Breast epithelium (tissue), 4 donors: ENCODE data around the gene DBN1. TPM values are rescaled to one million over a fixed set of nuclear protein-coding genes. Genes with fewer than 3 reads are reported as not detected.

Experiments used
- DNase-seq, 2 donors: peaks; one replicate each; pipeline ENCODE4 v3.0.0-alpha.2; 2019; ENCODE audit warnings: low spot score in 2 of 2
- H3K27ac ChIP-seq, 2 donors: fragments of 200-600 bp; sonication (generic) in 1 of 2; one replicate each; pipeline ENCODE4 v1.5.1; 2016 to 2019; ENCODE audit warnings: mild to moderate bottlenecking in 1 of 2
- H3K27me3 ChIP-seq, 2 donors: fragments of 200-600 bp; sonication (generic) in 1 of 2; one replicate each; pipeline versions ENCODE4 v1.5.1 to v1.6.0; 2017 to 2019; ENCODE audit warnings: control low read depth in 1 of 2, mild to moderate bottlenecking in 1 of 2
- H3K36me3 ChIP-seq: fragments of 200-600 bp; one replicate; pipeline ENCODE4 v1.5.1; 2019
- H3K4me1 ChIP-seq, 2 donors: fragments of 200-600 bp; sonication (generic); one replicate each; pipeline ENCODE4 v1.5.1; 2016 to 2019; ENCODE audit warnings: control low read depth in 1 of 2
- H3K4me3 ChIP-seq, 3 donors: fragments of 200-600 bp; sonication (generic); 1 replicate in 2 of 3; 2 replicates in 1 of 3; pipeline ENCODE4 v1.5.1; 2016 to 2019; ENCODE audit warnings: mild to moderate bottlenecking in 3 of 3, moderate library complexity in 2 of 3
- H3K9me3 ChIP-seq, 2 donors: fragments of 200-600 bp; sonication (generic) in 1 of 2; one replicate each; pipeline ENCODE4 v1.5.1; 2016 to 2019; ENCODE audit warnings: control low read depth in 1 of 2
- POLR2A ChIP-seq: fragments of 450-650 bp; IDR thresholded peaks from one replicate; pipeline ENCODE4 v1.6.1; 2016; ENCODE audit warnings: antibody characterized with exemption, mild to moderate bottlenecking, moderate library complexity
- POLR2AphosphoS5 ChIP-seq, 3 donors: sonication (generic); formaldehyde crosslinking; IDR thresholded peaks; one replicate each; pipeline ENCODE4 v1.6.1; 2017; ENCODE audit warnings: antibody characterized with exemption in 3 of 3
- intact Hi-C: fragments of 100-400 bp; cut with DNase I; formaldehyde crosslinking; loops from one replicate; pipeline ENCODE4 v1.15.1; 2023; ENCODE audit warnings: low total_unique reads
- total RNA-seq, 3 donors: library from RNA; depleted of rRNA; stranded (reverse); fragments of >200 nt; gene quantifications; one replicate each; pipeline ENCODE4 v1.1.0, GENCODE V29; 2016
- TF ChIP-seq, protein P1 (sequence below), 3 donors: fragments of 450-650 bp; IDR thresholded peaks; one replicate each; pipeline ENCODE4 v1.5.1; 2016 to 2017; ENCODE audit warnings: antibody characterized with exemption in 3 of 3, mild to moderate bottlenecking in 3 of 3, moderate library complexity in 3 of 3

The DBN1 gene
- total RNA-seq, 3 donors from 2014 or later = 30.7 to 94.6 (median 61.3) TPM

DNA sequence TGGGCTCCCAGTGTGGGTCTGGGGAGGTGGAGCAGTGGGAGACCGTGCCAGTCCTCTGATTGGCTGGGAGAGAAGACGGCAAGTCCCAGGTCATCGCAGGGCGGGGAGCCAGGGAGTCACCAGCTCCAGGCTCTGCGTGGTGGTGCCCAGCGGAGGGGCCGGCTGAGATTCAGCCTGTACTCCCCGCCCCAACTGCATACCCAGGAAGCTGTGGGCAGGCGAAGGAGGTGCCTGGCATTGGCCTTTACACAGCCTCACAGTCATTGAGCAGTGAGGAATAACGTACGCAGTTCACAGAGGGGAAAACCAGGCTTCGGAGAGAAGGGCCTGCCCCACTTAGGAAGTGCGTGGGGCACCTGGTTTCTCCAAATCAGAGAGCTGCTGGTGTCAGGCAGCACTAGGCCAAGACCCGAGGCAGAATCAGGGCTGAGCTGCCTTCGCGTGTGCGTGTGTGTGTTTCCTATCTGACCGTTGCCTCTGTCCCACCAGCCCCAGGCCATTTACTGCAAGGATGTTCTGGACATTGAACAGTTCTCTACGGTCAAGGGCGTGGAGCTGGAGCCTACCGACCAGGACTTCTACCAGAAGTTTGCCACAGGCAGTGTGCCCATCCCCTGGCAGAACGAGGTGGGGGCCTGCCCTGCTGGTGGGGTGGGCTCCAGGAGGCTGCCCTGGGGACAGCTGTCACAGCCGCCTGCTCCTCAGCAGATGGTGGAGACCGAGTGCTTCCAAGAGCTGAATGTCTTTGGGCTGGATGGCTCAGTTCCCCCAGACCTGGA lies 33.0 kb downstream of the DBN1 start:
- TF ChIP-seq, protein P1, sequence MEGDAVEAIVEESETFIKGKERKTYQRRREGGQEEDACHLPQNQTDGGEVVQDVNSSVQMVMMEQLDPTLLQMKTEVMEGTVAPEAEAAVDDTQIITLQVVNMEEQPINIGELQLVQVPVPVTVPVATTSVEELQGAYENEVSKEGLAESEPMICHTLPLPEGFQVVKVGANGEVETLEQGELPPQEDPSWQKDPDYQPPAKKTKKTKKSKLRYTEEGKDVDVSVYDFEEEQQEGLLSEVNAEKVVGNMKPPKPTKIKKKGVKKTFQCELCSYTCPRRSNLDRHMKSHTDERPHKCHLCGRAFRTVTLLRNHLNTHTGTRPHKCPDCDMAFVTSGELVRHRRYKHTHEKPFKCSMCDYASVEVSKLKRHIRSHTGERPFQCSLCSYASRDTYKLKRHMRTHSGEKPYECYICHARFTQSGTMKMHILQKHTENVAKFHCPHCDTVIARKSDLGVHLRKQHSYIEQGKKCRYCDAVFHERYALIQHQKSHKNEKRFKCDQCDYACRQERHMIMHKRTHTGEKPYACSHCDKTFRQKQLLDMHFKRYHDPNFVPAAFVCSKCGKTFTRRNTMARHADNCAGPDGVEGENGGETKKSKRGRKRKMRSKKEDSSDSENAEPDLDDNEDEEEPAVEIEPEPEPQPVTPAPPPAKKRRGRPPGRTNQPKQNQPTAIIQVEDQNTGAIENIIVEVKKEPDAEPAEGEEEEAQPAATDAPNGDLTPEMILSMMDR (IDR thresholded peaks at IDR 0.05) = no peak
- TF ChIP-seq POLR2AphosphoS5 (IDR thresholded peaks at IDR 0.05) = no peak
- TF ChIP-seq POLR2A = no peak

DNA sequence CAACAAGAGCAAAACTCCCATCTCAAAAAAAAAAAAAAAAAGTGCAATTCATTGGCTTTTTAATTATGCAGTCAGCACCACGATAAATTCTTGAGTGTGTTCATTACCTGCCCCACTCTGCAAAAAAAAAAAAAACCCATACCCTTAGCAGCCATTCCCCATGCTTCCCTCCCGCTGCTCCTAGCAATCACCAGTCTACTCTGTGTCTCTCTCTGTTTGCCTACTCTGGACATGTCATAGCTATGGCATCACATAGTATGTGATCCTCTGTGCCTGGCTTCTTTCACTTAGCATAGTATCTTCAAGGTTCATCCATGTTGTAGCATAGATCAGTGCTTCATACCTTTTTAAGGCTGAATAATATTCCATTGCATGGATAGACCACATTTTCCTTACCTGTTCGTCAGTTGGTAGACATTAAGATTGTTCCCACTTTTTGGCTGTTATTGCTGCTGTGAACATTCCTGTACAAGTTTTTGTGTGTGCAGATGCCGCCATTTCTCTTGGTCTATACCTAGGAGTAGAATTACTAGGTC lies 33.8 kb downstream of the DBN1 start:
- Histone ChIP-seq H3K36me3 (no peaks in the 10 kb centered on the region), H3K27ac (no peak overlapping the region), H3K4me1 (no peaks in the 10 kb centered on the region), H3K9me3 (no peaks in the 10 kb centered on the region), H3K4me3 (no peak overlapping the region), H3K27me3 (no peaks in the 10 kb centered on the region)
- no peak for TF ChIP-seq POLR2A
- TF ChIP-seq POLR2AphosphoS5 (IDR thresholded peaks at IDR 0.05) = no peak
- TF ChIP-seq, protein P1 (IDR thresholded peaks at IDR 0.05) = no peak
- intact Hi-C loops = no loop called here
- no peak for DNase-seq

More for the DNA sequence above, 33.0 kb downstream of the DBN1 start:
- Histone ChIP-seq H3K9me3 (no peaks in the 10 kb centered on the region), H3K27ac (peak overlapping the region in 1 of 2 donors; percentile 58), H3K4me1 (no peaks in the 10 kb centered on the region), H3K27me3 (no peaks in the 10 kb centered on the region), H3K36me3 (no peaks in the 10 kb centered on the region), H3K4me3 (no peak overlapping the region)
- intact Hi-C loops = no loop called here
- DNase-seq = no peak

DNA sequence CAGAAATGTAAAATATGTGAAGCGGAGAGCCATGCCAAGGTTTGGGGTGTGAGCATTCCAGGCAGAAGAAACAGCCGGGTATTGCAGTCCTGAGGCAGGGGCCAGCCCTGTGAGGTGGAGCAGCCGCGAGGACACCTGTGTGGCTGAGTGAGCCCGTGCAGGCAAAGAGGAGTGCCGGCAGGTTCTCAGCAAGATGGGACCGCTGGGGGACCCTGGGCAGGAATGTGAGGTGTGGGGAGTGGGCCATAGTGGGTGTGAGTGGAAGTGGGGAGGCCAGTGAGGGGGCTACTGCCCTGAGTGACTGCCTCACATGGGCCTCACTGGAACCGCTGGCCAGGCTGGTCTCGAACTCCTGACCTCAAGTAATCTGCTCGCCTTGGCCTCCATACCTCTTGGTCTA lies 35.0 kb downstream of the DBN1 start:
- intact Hi-C loops = no loop called here
- no peaks in the 10 kb centered on the region for H3K4me1 ChIP-seq
- no peak overlapping the region for H3K27ac ChIP-seq
- H3K4me3 ChIP-seq = no peak overlapping the region
- no peaks in the 10 kb centered on the region for H3K36me3 ChIP-seq
- DNase-seq = no peak
- no peaks in the 10 kb centered on the region for H3K9me3 ChIP-seq
- TF ChIP-seq, protein P1 (IDR thresholded peaks at IDR 0.05) = no peak
- TF ChIP-seq POLR2AphosphoS5 (IDR thresholded peaks at IDR 0.05) (no peak), POLR2A (no peak)
- H3K27me3 ChIP-seq = no peaks in the 10 kb centered on the region

DNA sequence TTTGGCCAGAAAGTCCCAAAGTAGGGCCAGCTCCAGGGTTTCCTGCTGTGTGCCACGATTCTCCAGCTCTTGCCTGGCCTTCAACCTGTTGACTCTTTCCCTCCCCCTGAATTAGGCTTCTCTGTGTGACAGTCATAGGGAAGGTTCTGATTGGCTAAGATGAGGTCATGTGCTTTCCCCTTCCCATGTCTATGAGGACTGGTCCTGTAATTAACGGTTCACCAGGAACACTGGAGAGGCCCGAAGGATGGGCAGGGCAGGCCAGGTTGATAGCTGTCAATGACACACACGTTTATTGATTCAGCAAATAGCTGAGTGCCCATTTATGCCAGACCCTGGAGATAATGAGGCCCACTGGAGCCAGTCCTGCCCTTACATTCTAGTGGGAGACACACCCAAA lies 35.8 kb downstream of the DBN1 start:
- intact Hi-C loops = no loop called here
- H3K9me3 ChIP-seq = no peaks in the 10 kb centered on the region
- H3K36me3 ChIP-seq = no peaks in the 10 kb centered on the region
- no peak for TF ChIP-seq POLR2A
- TF ChIP-seq POLR2AphosphoS5 (IDR thresholded peaks at IDR 0.05) = no peak
- TF ChIP-seq, protein P1 (IDR thresholded peaks at IDR 0.05) = no peak
- no peaks in the 10 kb centered on the region for H3K27me3 ChIP-seq
- H3K4me3 ChIP-seq = no peak overlapping the region
- no peak overlapping the region for H3K27ac ChIP-seq
- DNase-seq = no peak
- H3K4me1 ChIP-seq = no peaks in the 10 kb centered on the region

DNA sequence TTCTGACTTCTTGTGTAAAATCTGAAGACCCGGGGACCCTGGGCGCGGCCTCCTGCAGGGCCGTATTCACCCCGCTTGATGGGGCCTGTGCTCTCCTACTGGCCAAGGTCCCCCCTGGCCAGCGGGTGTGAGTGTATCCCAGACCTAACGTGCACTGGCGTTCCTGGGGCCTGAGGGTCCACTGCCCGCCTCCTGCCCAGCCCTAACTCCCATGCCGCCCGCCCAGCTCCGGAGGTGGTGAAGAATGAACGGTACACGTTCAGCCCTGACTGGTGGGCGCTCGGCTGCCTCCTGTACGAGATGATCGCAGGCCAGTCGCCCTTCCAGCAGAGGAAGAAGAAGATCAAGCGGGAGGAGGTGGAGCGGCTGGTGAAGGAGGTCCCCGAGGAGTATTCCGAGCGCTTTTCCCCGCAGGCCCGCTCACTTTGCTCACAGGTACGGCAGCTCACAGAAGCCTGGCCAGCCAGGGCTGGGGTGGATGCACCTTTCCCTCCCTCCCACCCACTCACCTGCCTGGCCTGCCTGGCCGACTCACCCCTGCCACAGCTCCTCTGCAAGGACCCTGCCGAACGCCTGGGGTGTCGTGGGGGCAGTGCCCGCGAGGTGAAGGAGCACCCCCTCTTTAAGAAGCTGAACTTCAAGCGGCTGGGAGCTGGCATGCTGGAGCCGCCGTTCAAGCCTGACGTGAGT lies 37.4 kb downstream of the DBN1 start:
- Histone ChIP-seq H3K9me3 (no peaks in the 10 kb centered on the region), H3K36me3 (no peaks in the 10 kb centered on the region), H3K4me3 (no peak overlapping the region), H3K27ac (no peak overlapping the region), H3K4me1 (no peaks in the 10 kb centered on the region), H3K27me3 (no peaks in the 10 kb centered on the region)
- TF ChIP-seq POLR2AphosphoS5 (IDR thresholded peaks at IDR 0.05) (no peak), POLR2A (no peak)
- TF ChIP-seq, protein P1 (IDR thresholded peaks at IDR 0.05) = no peak
- no peak for DNase-seq
- intact Hi-C loops = no loop called here
